Subcutaneous adipose tissue (tissue), 4 donors: Measurements from ENCODE around the gene SLC35E4. TPM values are rescaled to one million over a fixed set of nuclear protein-coding genes. Genes with fewer than 3 reads are reported as not detected.

Source experiments
- total RNA-seq, 4 donors: library from RNA; depleted of rRNA; stranded (reverse); fragments of >200 nt; gene quantifications; one replicate each; pipeline ENCODE4 v1.1.0, GENCODE V29; 2016

The SLC35E4 gene
- total RNA-seq, 4 donors from 2014 or later = 2.4 to 5.4 (median 3.2) TPM

Other genes starting within 250 kb of the SLC35E4 start
- 10 to 100 TPM in 1 of 4 donors, 1 to 10 TPM in 3; 2.1 to 13.8 (median 9.0) TPM for gene RNF215, start 248.4 kb upstream of the SLC35E4 start, total RNA-seq
- gene SEC14L2, start 238.8 kb upstream of the SLC35E4 start, total RNA-seq = 1 to 10 TPM in 3 of 4 donors, under 1 TPM in 1; 0.38 to 4.4 (median 3.0) TPM
- 10 to 100 TPM in 1 of 4 donors, 1 to 10 TPM in 3; 5.1 to 15.3 (median 8.1) TPM for gene MTFP1, start 210.0 kb upstream of the SLC35E4 start, total RNA-seq
- not detected for gene SEC14L3, start 163.8 kb upstream of the SLC35E4 start, total RNA-seq
- not detected for gene SEC14L4, start 130.1 kb upstream of the SLC35E4 start, total RNA-seq
- under 1 TPM in 1 of 4 donors, not detected in 3; 0.16 TPM for gene SEC14L6, start 89.0 kb upstream of the SLC35E4 start, total RNA-seq
- gene GAL3ST1, start 61.1 kb upstream of the SLC35E4 start, total RNA-seq = 1 to 10 TPM in 1 of 4 donors, under 1 TPM in 1, not detected in 2; 0.66 to 1.0 TPM
- gene PES1, start 43.9 kb upstream of the SLC35E4 start, total RNA-seq = 10 to 100 TPM; 26.0 to 69.5 (median 36.4) TPM
- gene TCN2, start 28.6 kb upstream of the SLC35E4 start, total RNA-seq = 100 to 1,000 TPM in 1 of 4 donors, 10 to 100 TPM in 3; 50.9 to 142 (median 59.0) TPM
- 10 to 100 TPM in 1 of 4 donors, 1 to 10 TPM in 3; 3.8 to 13.1 (median 7.6) TPM for gene DUSP18, start 32.1 kb downstream of the SLC35E4 start, total RNA-seq
- 1 to 10 TPM in 1 of 4 donors, under 1 TPM in 3; 0.49 to 8.2 (median 0.72) TPM for gene OSBP2, start 59.1 kb downstream of the SLC35E4 start, total RNA-seq